Measurements from ENCODE around the gene ACOT11.

The ACOT11 gene

GRCh38 chr1:54591127-54591756 lies 43.2 kb downstream of the ACOT11 start:
- Mint-ChIP-seq H3K9me3 (no peaks in the 10 kb centered on the region), H3K27ac (no peak overlapping the region), H3K4me3 (no peak overlapping the region), H3K4me1 (no peaks in the 10 kb centered on the region), H3K27me3 (ENCODE audit: low read depth) (no peaks in the 10 kb centered on the region), H3K36me3 (ENCODE audit: low read depth) (no peaks in the 10 kb centered on the region)
- TF ChIP-seq CTCF (IDR thresholded peaks at IDR 0.05; ENCODE audit: unreplicated experiment in 3 of 3), result no peak

GRCh38 chr1:54593571-54594160 lies 45.6 kb downstream of the ACOT11 start:
- Mint-ChIP-seq H3K9me3 (no peaks in the 10 kb centered on the region), H3K4me1 (no peaks in the 10 kb centered on the region), H3K36me3 (ENCODE audit: low read depth) (no peaks in the 10 kb centered on the region), H3K27ac (no peak overlapping the region), H3K4me3 (no peak overlapping the region), H3K27me3 (ENCODE audit: low read depth) (no peaks in the 10 kb centered on the region)
- TF ChIP-seq CTCF (IDR thresholded peaks at IDR 0.05; ENCODE audit: unreplicated experiment in 3 of 3), result no peak

- no peaks in the 10 kb centered on the region for H3K27me3 Mint-ChIP-seq (ENCODE audit: low read depth)
- no peak overlapping the region for H3K27ac Mint-ChIP-seq
- H3K36me3 Mint-ChIP-seq (ENCODE audit: low read depth), result no peaks in the 10 kb centered on the region
- no peak for TF ChIP-seq CTCF (IDR thresholded peaks at IDR 0.05; ENCODE audit: unreplicated experiment in 3 of 3)
- no peak overlapping the region for H3K4me3 Mint-ChIP-seq
- no peaks in the 10 kb centered on the region for H3K9me3 Mint-ChIP-seq
- peaks cover 2% of the 10 kb centered on the region for H3K4me1 Mint-ChIP-seq
Observed at GRCh38 chr1:54594463-54594862, 46.4 kb downstream of the ACOT11 start.

GRCh38 chr1:54595956-54596498 lies 48.0 kb downstream of the ACOT11 start:
- Mint-ChIP-seq H3K4me1 (peaks cover 14% of the 10 kb centered on the region), H3K36me3 (ENCODE audit: low read depth) (no peaks in the 10 kb centered on the region), H3K27ac (no peak overlapping the region), H3K27me3 (ENCODE audit: low read depth) (no peaks in the 10 kb centered on the region), H3K9me3 (no peaks in the 10 kb centered on the region), H3K4me3 (no peak overlapping the region)
- no peak for TF ChIP-seq CTCF (IDR thresholded peaks at IDR 0.05; ENCODE audit: unreplicated experiment in 3 of 3)

- Mint-ChIP-seq H3K4me1 (peaks cover 14% of the 10 kb centered on the region), H3K9me3 (no peaks in the 10 kb centered on the region), H3K4me3 (no peak overlapping the region), H3K27ac (no peak overlapping the region), H3K36me3 (ENCODE audit: low read depth) (no peaks in the 10 kb centered on the region), H3K27me3 (ENCODE audit: low read depth) (no peaks in the 10 kb centered on the region)
- TF ChIP-seq CTCF (IDR thresholded peaks at IDR 0.05; ENCODE audit: unreplicated experiment in 3 of 3), result no peak
Observed at GRCh38 chr1:54596756-54597155, 48.7 kb downstream of the ACOT11 start.
